GM12878 (cell line): Measurements from ENCODE around the gene PRDM1. TPM values are rescaled to one million over a fixed set of nuclear protein-coding genes. Genes with fewer than 3 reads are reported as not detected.

ENCODE experiments used
- ATAC-seq: fragments of 200-7000 bp; cut with Tn5 transposase; 3 replicates; pipeline ENCODE4 v1.9.1; 2020; ENCODE audit warnings: mild to moderate bottlenecking, moderate library complexity
- BruUV-seq: library from RNA; stranded (reverse); fragments of 400-500 nt; replicated peaks from 2 replicates; lab custom pipeline; 2021; lab: Mats Ljungman, UMichigan
- CTCF ChIA-PET: fragments of 300-600 bp; sonication (Branson Sonifier 250); formaldehyde crosslinking; extraction: SDS; loops from one replicate; lab custom pipeline; 2021; ENCODE audit warnings: inconsistent platforms; lab: Yijun Ruan, JAX
- POLR2A ChIA-PET: fragments of 350-600 bp; formaldehyde crosslinking; extraction: SDS; loops from one replicate; lab custom pipeline; 2021; ENCODE audit warnings: inconsistent platforms; lab: Charles Lee
- RAD21 ChIA-PET: fragments of 300-600 bp; sonication (Branson Sonifier 250); formaldehyde crosslinking; loops from one replicate; lab custom pipeline; 2023; ENCODE audit warnings: antibody characterized with exemption; ENCODE audit not compliant: unreplicated experiment; lab: Charles Lee
- SMC1A ChIA-PET: fragments of 300-600 bp; sonication (Branson Sonifier 250); formaldehyde crosslinking; loops from one replicate; lab custom pipeline; 2023; ENCODE audit not compliant: unreplicated experiment, uncharacterized antibody; lab: Charles Lee
- DNase-seq: peaks from one replicate; pipeline ENCODE4 v3.0.0-alpha.2; 2011; ENCODE audit warnings: low read depth, low spot score
- FAIRE-seq: peaks from 3 replicates; lab custom pipeline; 2011; peaks lifted over from hg19 to GRCh38; lab: Jason Lieb, UNC
- H2AFZ ChIP-seq: 2 replicates; pipeline ENCODE4 v1.6.0; 2011; ENCODE audit warnings: low read depth, low read length, control low read depth; ENCODE audit not compliant: control insufficient read depth
- H3K27ac ChIP-seq: 2 replicates; pipeline ENCODE4 v1.5.1; 2011; ENCODE audit warnings: control low read depth; ENCODE audit not compliant: control insufficient read depth, insufficient read depth
- H3K27me3 ChIP-seq, 2 experiments: replicated peaks in 1 of 2; 2 replicates each; pipeline versions ENCODE4 v1.6.0 to v1.6.1; 2011; ENCODE audit warnings: low read length in 1 of 2; ENCODE audit not compliant: control insufficient read depth in 2 of 2, insufficient read depth in 2 of 2
- H3K36me3 ChIP-seq, 2 experiments: 2 replicates each; pipeline ENCODE4 v1.5.1; 2011; ENCODE audit warnings: low read length in 1 of 2; ENCODE audit not compliant: control insufficient read depth in 2 of 2, insufficient read depth in 2 of 2
- H3K4me1 ChIP-seq: 2 replicates; pipeline ENCODE4 v1.6.1; 2011; ENCODE audit warnings: mild to moderate bottlenecking, low read length, moderate library complexity, mixed read lengths; ENCODE audit not compliant: control insufficient read depth, insufficient read depth
- H3K4me2 ChIP-seq: 2 replicates; pipeline ENCODE4 v1.6.0; 2011; ENCODE audit warnings: control low read depth; ENCODE audit not compliant: control insufficient read depth, insufficient read depth
- H3K4me3 ChIP-seq: fragments of 200-600 bp; sonication (generic); 2 replicates; pipeline ENCODE4 v1.5.1; 2016
- H3K79me2 ChIP-seq: 2 replicates; pipeline ENCODE4 v1.6.0; 2011; ENCODE audit warnings: low read length; ENCODE audit not compliant: control insufficient read depth, insufficient read depth
- H3K9ac ChIP-seq: 2 replicates; pipeline ENCODE4 v1.8.0; 2011; ENCODE audit warnings: low read length, control low read depth, mixed read lengths; ENCODE audit not compliant: control insufficient read depth, insufficient read depth
- H3K9me3 ChIP-seq: replicated peaks from 3 replicates; pipeline ENCODE4 v1.5.1; 2011; ENCODE audit warnings: mild to moderate bottlenecking, low read length; ENCODE audit not compliant: control insufficient read depth, insufficient read depth
- H4K20me1 ChIP-seq: 2 replicates; pipeline ENCODE4 v1.6.0; 2011; ENCODE audit not compliant: control insufficient read depth, insufficient read depth
- ATF7 ChIP-seq: fragments of 450-650 bp; IDR thresholded peaks from 2 replicates; pipeline ENCODE4 v1.6.1; 2016; ENCODE audit warnings: low read depth, mild to moderate bottlenecking
- CBX5 ChIP-seq: sonication (generic); IDR thresholded peaks from 2 replicates; pipeline ENCODE4 v1.6.1; 2016; ENCODE audit warnings: low read depth, moderate library complexity, mild to moderate bottlenecking, inconsistent platforms
- ETV6 ChIP-seq, 2 experiments: fragments of 450-650 bp in 1 of 2; IDR thresholded peaks in 1 of 2; conservative IDR thresholded peaks in 1 of 2; 2 replicates each; pipeline ENCODE4 v1.6.1; 2014; ENCODE audit warnings: antibody characterized with exemption in 1 of 2, borderline replicate concordance in 1 of 2, low read depth in 1 of 2, mild to moderate bottlenecking in 1 of 2, moderate library complexity in 1 of 2
- KDM1A ChIP-seq: fragments of 200-600 bp; sonication (generic); IDR thresholded peaks from 2 replicates; pipeline ENCODE4 v1.6.1; 2016; ENCODE audit warnings: borderline replicate concordance
- KLF5 ChIP-seq: fragments of 450-650 bp; IDR thresholded peaks from 2 replicates; pipeline ENCODE4 v1.6.1; 2014; ENCODE audit warnings: mild to moderate bottlenecking; ENCODE audit not compliant: partially characterized antibody
- MEF2B ChIP-seq: fragments of 450-650 bp; IDR thresholded peaks from 2 replicates; pipeline ENCODE4 v1.6.1; 2018; ENCODE audit warnings: mild to moderate bottlenecking, moderate library complexity; ENCODE audit not compliant: partially characterized antibody, poor library complexity, severe bottlenecking
- MYC ChIP-seq: IDR thresholded peaks from 2 replicates; pipeline ENCODE4 v1.6.1; 2011; ENCODE audit warnings: mild to moderate bottlenecking, low read length, moderate library complexity, inconsistent platforms; ENCODE audit not compliant: insufficient read depth, insufficient replicate concordance, insufficient read length, severe bottlenecking
- NFYB ChIP-seq: IDR thresholded peaks from 2 replicates; pipeline ENCODE4 v1.6.1; 2011; ENCODE audit warnings: low read depth, mild to moderate bottlenecking, low read length, improper control_type of control experiment, moderate library complexity; ENCODE audit not compliant: insufficient read depth
- PBX3 ChIP-seq: IDR thresholded peaks from 2 replicates; pipeline ENCODE4 v1.6.1; 2011; ENCODE audit warnings: mild to moderate bottlenecking, low read depth, low read length, moderate library complexity; ENCODE audit not compliant: insufficient replicate concordance
- POU2F2 ChIP-seq: IDR thresholded peaks from 3 replicates; pipeline ENCODE4 v1.6.1; 2011; ENCODE audit warnings: low read depth, mild to moderate bottlenecking, low read length, borderline replicate concordance
- RB1 ChIP-seq: fragments of 450-650 bp; formaldehyde crosslinking; IDR thresholded peaks from 2 replicates; pipeline ENCODE4 v1.6.1; 2017; ENCODE audit warnings: mild to moderate bottlenecking, borderline replicate concordance
- SIN3A ChIP-seq: IDR thresholded peaks from 2 replicates; pipeline ENCODE4 v1.6.1; 2012; ENCODE audit warnings: low read depth, low read length, improper control_type of control experiment
- SMAD5 ChIP-seq: IDR thresholded peaks from 2 replicates; pipeline ENCODE4 v1.6.1; 2016; ENCODE audit warnings: antibody characterized with exemption, low read depth
- TARDBP ChIP-seq: IDR thresholded peaks from 2 replicates; pipeline ENCODE4 v1.6.1; 2016; ENCODE audit warnings: borderline replicate concordance
- USF1 ChIP-seq: IDR thresholded peaks from 2 replicates; pipeline ENCODE4 v1.6.1; 2011; ENCODE audit warnings: borderline replicate concordance, low read depth, mild to moderate bottlenecking, moderate library complexity, mixed read lengths, low read length; ENCODE audit not compliant: insufficient read depth; ENCODE audit errors: extremely low read length
- ZNF687 ChIP-seq: fragments of 450-650 bp; IDR thresholded peaks from 2 replicates; pipeline ENCODE4 v1.6.1; 2017; ENCODE audit warnings: mild to moderate bottlenecking, moderate library complexity
- ZZZ3 ChIP-seq: IDR thresholded peaks from 2 replicates; pipeline ENCODE4 v1.6.1; 2011; ENCODE audit warnings: low read depth; ENCODE audit not compliant: control insufficient read depth, insufficient read length
- WGBS: methylation state at CpG from one replicate; pipeline ENCODE4 v1.1.6; 2016; ENCODE audit warnings: low lambda C conversion rate; ENCODE audit not compliant: insufficient replicate concordance, insufficient coverage; ENCODE audit errors: missing lambda C conversion rate; 5-methylcytosine and 5-hydroxymethylcytosine counted together
- in situ Hi-C: fragments of 300-500 bp; cut with MboI; formaldehyde crosslinking; loops from 9 replicates; pipeline ENCODE4 v1.14.3; 2018; ENCODE audit warnings: mixed read lengths
- intact Hi-C: fragments of 100-400 bp; cut with micrococcal nuclease; formaldehyde crosslinking; loops from one replicate; pipeline ENCODE4 v1.14.2; 2022; ENCODE audit not compliant: unreplicated experiment
- polyA plus RNA-seq, 11 experiments: library from polyadenylated mRNA; depleted of rRNA in 4 of 11; unstranded in 6 of 11; stranded (reverse) in 5 of 11; fragments of >200 nt; fragmentation: Nextera tagmentation in 4 of 11; fragmentation: Illumina TruSeq in 1 of 11; extraction: Ambion mirVana in 4 of 11; extraction: Trizol in 1 of 11; gene quantifications; 1 replicate in 1 of 11; 2 replicates in 10 of 11; pipeline versions ENCODE4 v1.2.1 to v1.2.3, GENCODE V29; 2011 to 2016; ENCODE audit warnings: inconsistent platforms in 2 of 11, missing spikeins in 2 of 11, low read depth in 1 of 11
- total RNA-seq, 4 experiments: library from RNA; depleted of rRNA in 3 of 4; stranded (reverse); fragments of >200 nt in 3 of 4; fragmentation: Illumina TruSeq in 1 of 4; extraction: Trizol in 1 of 4; gene quantifications; 2 replicates each; pipeline versions ENCODE4 v1.2.1 to v1.2.3, GENCODE V29; 2013 to 2021

The PRDM1 gene
- total and polyA plus RNA-seq, 10 of the 15 experiments (the other 5 are each of a cell fraction or from before 2014, with no cell fraction given) = 1.9 to 15.8 (median 4.1) TPM

GRCh38 chr6:106136845-106137244 is 50.7 kb downstream of the PRDM1 start (continued):
- TF ChIP-seq CBX5 (no peak), KLF5 (no peak), KDM1A (no peak), POU2F2 (no peak), TARDBP (no peak), MYC (no peak)

GRCh38 chr6:106138151-106138550 is 52.0 kb downstream of the PRDM1 start:
- Histone ChIP-seq H3K79me2 (no peaks in the 10 kb centered on the region), H4K20me1 (no peaks in the 10 kb centered on the region), H3K4me2 (peak overlapping the region; percentile 35; the same call in 1 of the 2 replicates), H3K9ac (no peak overlapping the region), H3K27ac (no peak overlapping the region), H3K9me3 (no peaks in the 10 kb centered on the region), H2AFZ (peak overlapping the region; percentile 68), H3K36me3 (no peaks in the 10 kb centered on the region), H3K27me3 (no peaks in the 10 kb centered on the region), H3K4me1 (peaks cover 38% of the 10 kb centered on the region), H3K4me3 (no peak overlapping the region)
- ChIA-PET SMC1A (interaction anchor here (1.0 to 1.4 kb wide), 2 partner anchors 25 to 84 kb away, joined by 3 read pairs; no protein-coding TSS in a partner anchor), CTCF (interaction anchor here (1.4 kb wide), 1 partner anchor 86 kb away, joined by 3 read pairs; no protein-coding TSS in a partner anchor), RAD21 (interaction anchor here (0.8 to 1.7 kb wide), 6 partner anchors 9 to 45 kb away, joined by 3 to 4 read pairs (median 3); no protein-coding TSS in a partner anchor), POLR2A (no interaction called here)
- 8% methylated on average over 6 of the region's 6 CpGs for WGBS
- BruUV-seq = no TSS peak
- intact Hi-C loops = no loop called here
- ATAC-seq (peak; percentile 44), FAIRE-seq (peak; percentile 44), DNase-seq (no peak)
- no peak for TF ChIP-seq MEF2B
- no peak for TF ChIP-seq SMAD5
- no peak for TF ChIP-seq ATF7
- no peak for TF ChIP-seq USF1
- no peak for TF ChIP-seq SIN3A
- no peak for TF ChIP-seq ZNF687
- no peak for TF ChIP-seq RB1
- no peak for TF ChIP-seq ZZZ3
- no peak for TF ChIP-seq ETV6 (conservative IDR thresholded peaks at IDR 0.05 in 1 of 2, IDR thresholded peaks at IDR 0.05 in 1 of 2; ENCODE audit: borderline replicate concordance in 1 of 2, low read depth in 1 of 2)
- no peak for TF ChIP-seq PBX3
- TF ChIP-seq NFYB = no peak
- in situ Hi-C loops = no loop called here
